GM12891 (cell line): Measurements from ENCODE around the gene CRTC1.

Experiments used
- POLR2AphosphoS5 ChIP-seq: IDR thresholded peaks from 2 replicates; pipeline ENCODE4 v1.6.1; 2011; ENCODE audit warnings: low read depth, low read length, control low read depth
- TAF1 ChIP-seq: IDR thresholded peaks from 2 replicates; pipeline ENCODE4 v1.6.1; 2011; ENCODE audit warnings: low read depth, low read length, control low read depth

- TF ChIP-seq TAF1 = no peak
- TF ChIP-seq POLR2AphosphoS5 = no peak
Measured at GRCh38 chr19:18763674-18764590, 80.5 kb downstream of the CRTC1 start.
